SK-N-SH (cell line): ENCODE results near the gene ITGBL1.

Experiments used
- CHD2 ChIP-seq: fragments of 150-350 bp; IDR thresholded peaks from 2 replicates; pipeline ENCODE4 v1.6.1; 2018; ENCODE audit warnings: low read length; ENCODE audit not compliant: partially characterized antibody
- EP300 ChIP-seq, 2 experiments: IDR thresholded peaks; 2 replicates each; pipeline versions ENCODE4 v1.4.0 to v1.6.1; 2012; ENCODE audit warnings: borderline replicate concordance in 1 of 2, low read depth in 1 of 2, low read length in 1 of 2
- EZH2phosphoT487 ChIP-seq: fragments of 200-600 bp; sonication (generic); IDR thresholded peaks from 2 replicates; pipeline ENCODE4 v1.6.1; 2017; ENCODE audit warnings: low read depth, mixed run types, mild to moderate bottlenecking, antibody characterized with exemption, moderate library complexity, borderline replicate concordance
- GABPA ChIP-seq: IDR thresholded peaks from 2 replicates; pipeline ENCODE4 v1.4.0; 2012; ENCODE audit warnings: low read depth, mild to moderate bottlenecking
- MEF2A ChIP-seq: IDR thresholded peaks from 2 replicates; pipeline ENCODE4 v1.4.0; 2012; ENCODE audit warnings: low read depth, borderline replicate concordance
- POLR2AphosphoS5 ChIP-seq: IDR thresholded peaks from 2 replicates; pipeline ENCODE4 v1.6.1; 2012; ENCODE audit warnings: low read depth, low read length
- RAD21 ChIP-seq: IDR thresholded peaks from 2 replicates; pipeline ENCODE4 v1.6.1; 2012; ENCODE audit warnings: mild to moderate bottlenecking, low read length
- RCOR1 ChIP-seq: fragments of 150-350 bp; IDR thresholded peaks from 2 replicates; pipeline ENCODE4 v1.6.1; 2017; ENCODE audit warnings: antibody characterized with exemption, low read length
- TAF1 ChIP-seq: IDR thresholded peaks from 2 replicates; pipeline ENCODE4 v1.6.1; 2012; ENCODE audit warnings: low read depth, mild to moderate bottlenecking, low read length, moderate library complexity, borderline replicate concordance
- TF ChIP-seq, protein P1 (sequence below): IDR thresholded peaks from 2 replicates; pipeline ENCODE4 v1.4.0; 2012; ENCODE audit warnings: low read depth
- TF ChIP-seq, protein P2 (sequence below): fragments of 150-350 bp; IDR thresholded peaks from 2 replicates; pipeline ENCODE4 v1.6.1; 2017; ENCODE audit warnings: antibody characterized with exemption, low read length, low read depth, borderline replicate concordance
- TF ChIP-seq, protein P3 (sequence below): fragments of 200-600 bp; sonication (generic); IDR thresholded peaks from 2 replicates; pipeline ENCODE4 v1.6.1; 2017; ENCODE audit warnings: antibody characterized with exemption, mild to moderate bottlenecking, moderate library complexity

DNA sequence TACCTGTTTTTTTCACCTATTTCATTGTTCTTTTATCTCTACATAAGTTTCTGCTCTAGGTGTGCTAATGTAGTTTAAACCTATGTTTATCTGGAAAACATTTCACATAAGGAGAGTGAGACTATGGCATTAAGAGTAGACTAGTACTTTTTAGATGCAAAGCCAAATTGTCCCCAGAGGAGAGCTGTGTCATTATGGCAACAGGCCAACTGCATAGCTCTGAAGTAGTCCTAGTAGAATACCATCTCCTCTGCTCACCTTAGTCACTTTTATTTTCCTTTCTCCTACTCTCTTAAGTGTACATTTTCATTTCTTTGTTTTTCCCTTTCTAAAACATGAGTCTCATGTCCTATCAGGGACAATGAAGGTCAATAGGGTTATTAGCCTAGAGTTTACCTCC, 123.1 kb downstream of the ITGBL1 start:
- TF ChIP-seq MEF2A (no peak), RAD21 (no peak), POLR2AphosphoS5 (no peak), EP300 (IDR thresholded peaks at IDR 0.05; ENCODE audit: borderline replicate concordance in 1 of 2, low read depth in 1 of 2, low read length in 1 of 2) (no peak), TAF1 (no peak), RCOR1 (no peak), EZH2phosphoT487 (no peak), GABPA (no peak), CHD2 (no peak)
- TF ChIP-seq, protein P1, sequence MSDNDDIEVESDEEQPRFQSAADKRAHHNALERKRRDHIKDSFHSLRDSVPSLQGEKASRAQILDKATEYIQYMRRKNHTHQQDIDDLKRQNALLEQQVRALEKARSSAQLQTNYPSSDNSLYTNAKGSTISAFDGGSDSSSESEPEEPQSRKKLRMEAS: no peak
- TF ChIP-seq, protein P2, sequence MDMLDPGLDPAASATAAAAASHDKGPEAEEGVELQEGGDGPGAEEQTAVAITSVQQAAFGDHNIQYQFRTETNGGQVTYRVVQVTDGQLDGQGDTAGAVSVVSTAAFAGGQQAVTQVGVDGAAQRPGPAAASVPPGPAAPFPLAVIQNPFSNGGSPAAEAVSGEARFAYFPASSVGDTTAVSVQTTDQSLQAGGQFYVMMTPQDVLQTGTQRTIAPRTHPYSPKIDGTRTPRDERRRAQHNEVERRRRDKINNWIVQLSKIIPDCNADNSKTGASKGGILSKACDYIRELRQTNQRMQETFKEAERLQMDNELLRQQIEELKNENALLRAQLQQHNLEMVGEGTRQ: no peak
- TF ChIP-seq, protein P3, sequence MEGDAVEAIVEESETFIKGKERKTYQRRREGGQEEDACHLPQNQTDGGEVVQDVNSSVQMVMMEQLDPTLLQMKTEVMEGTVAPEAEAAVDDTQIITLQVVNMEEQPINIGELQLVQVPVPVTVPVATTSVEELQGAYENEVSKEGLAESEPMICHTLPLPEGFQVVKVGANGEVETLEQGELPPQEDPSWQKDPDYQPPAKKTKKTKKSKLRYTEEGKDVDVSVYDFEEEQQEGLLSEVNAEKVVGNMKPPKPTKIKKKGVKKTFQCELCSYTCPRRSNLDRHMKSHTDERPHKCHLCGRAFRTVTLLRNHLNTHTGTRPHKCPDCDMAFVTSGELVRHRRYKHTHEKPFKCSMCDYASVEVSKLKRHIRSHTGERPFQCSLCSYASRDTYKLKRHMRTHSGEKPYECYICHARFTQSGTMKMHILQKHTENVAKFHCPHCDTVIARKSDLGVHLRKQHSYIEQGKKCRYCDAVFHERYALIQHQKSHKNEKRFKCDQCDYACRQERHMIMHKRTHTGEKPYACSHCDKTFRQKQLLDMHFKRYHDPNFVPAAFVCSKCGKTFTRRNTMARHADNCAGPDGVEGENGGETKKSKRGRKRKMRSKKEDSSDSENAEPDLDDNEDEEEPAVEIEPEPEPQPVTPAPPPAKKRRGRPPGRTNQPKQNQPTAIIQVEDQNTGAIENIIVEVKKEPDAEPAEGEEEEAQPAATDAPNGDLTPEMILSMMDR: no peak
